HG03520 (cell line): ENCODE measurements around the gene TCP11L2.
"Not testable (repeated sequence)": the region's sequence is repeated elsewhere in the genome, so short reads cannot be mapped to it uniquely, and the experiment has no call there.

Experiments used
- ATAC-seq: cut with Tn5 transposase; IDR thresholded peaks from one replicate; pipeline ENCODE4 v1.9.1; 2021; ENCODE audit warnings: mild to moderate bottlenecking, moderate library complexity; ENCODE audit not compliant: unreplicated experiment

The TCP11L2 gene

GRCh38 chr12:106282457-106283097, 20.0 kb upstream of the TCP11L2 start:
- ATAC-seq, result no peak

GRCh38 chr12:106284358-106285105, 18.0 kb upstream of the TCP11L2 start:
- ATAC-seq, result no peak

GRCh38 chr12:106285982-106286381, 16.6 kb upstream of the TCP11L2 start:
- ATAC-seq, result no peak

GRCh38 chr12:106286576-106287162, 15.9 kb upstream of the TCP11L2 start:
- ATAC-seq, result not testable (repeated sequence)

- ATAC-seq, result no peak
Observed at GRCh38 chr12:106287364-106287763, 15.2 kb upstream of the TCP11L2 start.

- ATAC-seq, result no peak
Observed at GRCh38 chr12:106288101-106288493, 14.4 kb upstream of the TCP11L2 start.

- no peak for ATAC-seq
Observed at GRCh38 chr12:106288494-106289195, 13.9 kb upstream of the TCP11L2 start.

GRCh38 chr12:106289196-106289681, 13.3 kb upstream of the TCP11L2 start:
- ATAC-seq, result no peak

GRCh38 chr12:106290666-106291065, 11.9 kb upstream of the TCP11L2 start:
- no peak for ATAC-seq

GRCh38 chr12:106291342-106291741, 11.2 kb upstream of the TCP11L2 start:
- no peak for ATAC-seq

- no peak for ATAC-seq
Observed at GRCh38 chr12:106292339-106292738, 10.2 kb upstream of the TCP11L2 start.

GRCh38 chr12:106296179-106296877, 6.2 kb upstream of the TCP11L2 start:
- ATAC-seq, result no peak

- ATAC-seq, result no peak
Observed at GRCh38 chr12:106297075-106297474, 5.5 kb upstream of the TCP11L2 start.

GRCh38 chr12:106297681-106298080, 4.9 kb upstream of the TCP11L2 start:
- ATAC-seq, result no peak

- no peak for ATAC-seq
Observed at GRCh38 chr12:106299202-106299774, 3.2 kb upstream of the TCP11L2 start.

GRCh38 chr12:106300761-106301160, 1.8 kb upstream of the TCP11L2 start:
- no peak for ATAC-seq

- no peak for ATAC-seq
Observed at GRCh38 chr12:106301241-106301610, 1.3 kb upstream of the TCP11L2 start.

- peak; percentile 49 for ATAC-seq
Observed at GRCh38 chr12:106301611-106302321, 767 bp upstream of the TCP11L2 start.

- ATAC-seq, result peak; percentile 25
Observed at GRCh38 chr12:106303202-106303820, 778 bp downstream of the TCP11L2 start.
